ENCODE results near the gene DEAF1. TPM values are rescaled to one million over a fixed set of nuclear protein-coding genes. Genes with fewer than 3 reads are reported as not detected.

Gene DEAF1
- total RNA-seq, 1 experiment from 2014 or later: 62.2 TPM

DNA sequence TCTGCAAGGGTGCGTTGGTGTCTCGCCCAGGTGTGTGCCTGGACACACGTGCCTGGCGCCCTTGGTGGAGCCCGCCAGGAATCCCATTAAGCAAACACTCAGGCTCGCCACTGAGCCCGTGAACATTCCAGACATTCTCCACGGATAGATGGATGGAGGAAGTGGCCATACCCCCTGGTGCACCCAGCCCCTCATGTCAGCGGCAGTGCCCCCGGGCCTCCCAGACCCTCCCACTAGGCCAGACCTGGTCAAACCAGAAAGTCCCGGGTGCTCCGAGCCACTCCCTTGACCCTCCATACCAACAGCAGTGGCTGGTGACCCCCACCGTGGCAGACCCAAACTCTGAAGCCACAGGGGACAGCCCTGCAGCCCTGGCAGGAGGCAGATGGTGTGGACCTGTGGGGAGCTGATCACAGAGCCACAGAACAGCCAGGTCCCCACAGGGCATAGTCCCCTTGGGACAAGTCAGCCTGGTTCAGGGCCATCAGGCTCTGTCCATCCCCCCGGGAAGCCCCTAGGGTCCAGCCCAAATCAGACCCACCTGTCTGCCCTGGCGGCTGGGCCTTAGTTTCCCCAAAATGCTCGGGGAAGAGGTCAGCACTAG is 12.9 kb upstream of the DEAF1 start (continued):
- TF ChIP-seq ESRRA (CRISPR knock-in tag; IDR thresholded peaks at IDR 0.05; ENCODE audit: borderline replicate concordance) (no peak), IRF2 (CRISPR knock-in tag; IDR thresholded peaks at IDR 0.05; ENCODE audit: borderline replicate concordance, low read depth) (no peak), ERG (CRISPR knock-in tag; IDR thresholded peaks at IDR 0.05) (no peak)
- TF ChIP-seq, protein P1, sequence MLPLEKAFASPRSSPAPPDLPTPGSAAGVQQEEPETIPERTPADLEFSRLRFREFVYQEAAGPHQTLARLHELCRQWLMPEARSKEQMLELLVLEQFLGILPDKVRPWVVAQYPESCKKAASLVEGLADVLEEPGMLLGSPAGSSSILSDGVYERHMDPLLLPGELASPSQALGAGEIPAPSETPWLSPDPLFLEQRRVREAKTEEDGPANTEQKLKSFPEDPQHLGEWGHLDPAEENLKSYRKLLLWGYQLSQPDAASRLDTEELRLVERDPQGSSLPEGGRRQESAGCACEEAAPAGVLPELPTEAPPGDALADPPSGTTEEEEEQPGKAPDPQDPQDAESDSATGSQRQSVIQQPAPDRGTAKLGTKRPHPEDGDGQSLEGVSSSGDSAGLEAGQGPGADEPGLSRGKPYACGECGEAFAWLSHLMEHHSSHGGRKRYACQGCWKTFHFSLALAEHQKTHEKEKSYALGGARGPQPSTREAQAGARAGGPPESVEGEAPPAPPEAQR (CRISPR knock-in tag; IDR thresholded peaks at IDR 0.05): no peak

DNA sequence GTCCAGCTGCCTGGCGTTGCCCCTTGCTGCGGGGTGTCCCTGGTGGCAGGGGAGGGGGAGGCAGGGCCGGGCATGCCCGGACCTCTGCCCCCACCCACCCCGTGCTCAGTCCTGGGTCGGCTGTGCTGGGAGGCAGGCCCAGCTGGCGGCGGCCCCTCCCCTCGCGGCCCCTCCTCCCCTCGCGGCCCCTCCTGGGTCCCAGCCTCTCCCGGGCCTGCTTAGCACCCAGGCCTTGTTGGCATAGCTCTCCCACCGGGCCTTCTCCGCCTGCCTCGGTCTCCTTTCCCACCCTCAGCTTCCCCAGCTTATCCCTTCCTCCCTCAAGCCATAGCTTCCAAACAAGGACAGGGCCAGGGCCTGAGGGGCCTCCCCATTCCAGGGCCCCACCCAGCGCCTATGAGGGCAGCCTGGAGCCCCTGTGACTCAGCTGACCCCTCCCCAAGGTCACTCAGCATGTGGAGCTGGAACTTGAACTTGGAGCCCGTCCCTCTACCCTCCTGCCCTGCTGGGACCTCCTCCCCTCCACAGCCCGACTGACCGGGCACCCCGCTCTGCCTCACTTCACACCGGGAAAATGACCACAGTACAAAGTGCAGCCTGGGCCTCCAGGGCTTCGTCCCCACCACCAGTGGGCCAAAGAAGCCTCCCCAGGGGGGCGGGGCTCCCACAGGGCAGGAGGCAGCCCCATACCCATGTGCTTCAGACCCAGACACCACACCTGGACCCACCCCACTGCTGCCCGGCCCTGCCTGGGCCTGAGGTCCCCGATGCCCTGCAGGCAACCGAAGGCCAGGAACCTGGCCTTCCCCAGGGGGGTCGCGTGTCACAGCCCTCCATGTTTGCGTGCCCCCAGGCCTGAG is 12.2 kb upstream of the DEAF1 start:
- no peaks in the 10 kb centered on the region for H3K9me3 Mint-ChIP-seq
- peaks cover 30% of the 10 kb centered on the region for H3K4me1 Mint-ChIP-seq
- ATAC-seq (peak; percentile 46), DNase-seq (ENCODE audit: low spot score) (peak; percentile 47)
- 0 out of 2 replicates have a peak, but pooled peaks have one; percentile 13 for TF ChIP-seq CTCF (IDR thresholded peaks at IDR 0.05)
- TF ChIP-seq ATF1 (CRISPR knock-in tag; IDR thresholded peaks at IDR 0.05): no peak
- TF ChIP-seq, protein P2, sequence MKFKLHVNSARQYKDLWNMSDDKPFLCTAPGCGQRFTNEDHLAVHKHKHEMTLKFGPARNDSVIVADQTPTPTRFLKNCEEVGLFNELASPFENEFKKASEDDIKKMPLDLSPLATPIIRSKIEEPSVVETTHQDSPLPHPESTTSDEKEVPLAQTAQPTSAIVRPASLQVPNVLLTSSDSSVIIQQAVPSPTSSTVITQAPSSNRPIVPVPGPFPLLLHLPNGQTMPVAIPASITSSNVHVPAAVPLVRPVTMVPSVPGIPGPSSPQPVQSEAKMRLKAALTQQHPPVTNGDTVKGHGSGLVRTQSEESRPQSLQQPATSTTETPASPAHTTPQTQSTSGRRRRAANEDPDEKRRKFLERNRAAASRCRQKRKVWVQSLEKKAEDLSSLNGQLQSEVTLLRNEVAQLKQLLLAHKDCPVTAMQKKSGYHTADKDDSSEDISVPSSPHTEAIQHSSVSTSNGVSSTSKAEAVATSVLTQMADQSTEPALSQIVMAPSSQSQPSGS (CRISPR knock-in tag; IDR thresholded peaks at IDR 0.05; ENCODE audit: borderline replicate concordance, low read depth): no peak
- TF ChIP-seq SP1 (CRISPR knock-in tag; conservative IDR thresholded peaks at IDR 0.05): 0 out of 2 replicates have a peak, but pooled peaks have one; percentile 32
- no peak overlapping the region for H3K27ac Mint-ChIP-seq
- H3K27me3 Mint-ChIP-seq (ENCODE audit: low read depth): no peaks in the 10 kb centered on the region
- POLR2A ChIA-PET: interaction anchor here (0.8 to 1.2 kb wide), 3 partner anchors 13 to 56 kb away, joined by 3 to 6 read pairs (median 4); no protein-coding TSS in a partner anchor
- peak overlapping the region; percentile 62 for H3K4me3 Mint-ChIP-seq
- CTCF ChIA-PET: interaction anchor here (0.6 to 3.8 kb wide), 10 partner anchors 11 to 153 kb away, joined by 3 to 38 read pairs (median 4); partner anchors contain the start of genes DEAF1 and TMEM80
- no peaks in the 10 kb centered on the region for H3K36me3 Mint-ChIP-seq

DNA sequence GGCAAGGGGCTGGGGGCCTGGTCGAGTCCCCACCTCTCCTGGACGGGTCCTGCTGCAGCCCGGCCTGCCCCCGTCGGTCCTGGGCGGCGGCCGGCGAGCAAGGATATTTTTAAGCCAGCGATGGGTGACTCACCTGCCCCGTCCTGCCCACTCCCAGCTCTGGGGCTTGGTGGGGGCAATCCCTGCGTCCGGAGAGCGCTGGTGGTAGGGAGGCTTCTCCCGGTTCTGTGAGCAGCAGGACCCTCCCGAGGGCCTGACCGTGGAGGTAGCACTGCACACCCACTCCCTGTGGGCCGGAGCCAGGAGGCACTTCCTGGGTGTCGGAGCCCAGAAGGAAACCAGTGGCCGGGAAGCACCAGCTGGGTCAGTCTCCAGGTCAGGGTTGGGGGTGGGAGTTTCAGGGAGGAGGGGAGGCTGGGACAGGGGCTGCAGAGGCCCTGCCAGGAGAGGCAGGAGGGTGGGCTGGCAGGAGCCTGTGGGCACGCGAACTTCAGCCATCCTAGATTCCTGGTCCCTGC is 11.5 kb upstream of the DEAF1 start:
- no peak overlapping the region for H3K27ac Mint-ChIP-seq
- peak; percentile 15 for ATAC-seq
- H3K36me3 Mint-ChIP-seq: no peaks in the 10 kb centered on the region
- DNase-seq (ENCODE audit: low spot score): no peak
- peak overlapping the region; percentile 62 for H3K4me3 Mint-ChIP-seq
- ChIA-PET POLR2A (interaction anchor here (0.8 to 1.2 kb wide), 3 partner anchors 14 to 57 kb away, joined by 3 to 6 read pairs (median 4); no protein-coding TSS in a partner anchor), CTCF (interaction anchor here (0.8 to 3.8 kb wide), 9 partner anchors 10 to 152 kb away, joined by 3 to 38 read pairs (median 4); partner anchors contain the start of genes DEAF1 and TMEM80)
- peaks cover 30% of the 10 kb centered on the region for H3K4me1 Mint-ChIP-seq
- TF ChIP-seq ZNF532 (CRISPR knock-in tag; IDR thresholded peaks at IDR 0.05; ENCODE audit: borderline replicate concordance) (no peak), ARID4B (CRISPR knock-in tag; IDR thresholded peaks at IDR 0.05; ENCODE audit: borderline replicate concordance) (no peak), CREM (CRISPR knock-in tag; IDR thresholded peaks at IDR 0.05) (no peak)
- H3K9me3 Mint-ChIP-seq: no peaks in the 10 kb centered on the region
- no peaks in the 10 kb centered on the region for H3K27me3 Mint-ChIP-seq (ENCODE audit: low read depth)

Measured in WTC11 (cell line).